Retina (tissue), 1 donor: ENCODE measurements around the gene NUP153.
"Not testable (repeated sequence)": the region's sequence is repeated elsewhere in the genome, so short reads cannot be mapped to it uniquely, and the experiment has no call there.

Source experiments
- DNase-seq: peaks from one replicate; pipeline ENCODE4 v3.0.0-alpha.2; 2016

The NUP153 gene

DNA sequence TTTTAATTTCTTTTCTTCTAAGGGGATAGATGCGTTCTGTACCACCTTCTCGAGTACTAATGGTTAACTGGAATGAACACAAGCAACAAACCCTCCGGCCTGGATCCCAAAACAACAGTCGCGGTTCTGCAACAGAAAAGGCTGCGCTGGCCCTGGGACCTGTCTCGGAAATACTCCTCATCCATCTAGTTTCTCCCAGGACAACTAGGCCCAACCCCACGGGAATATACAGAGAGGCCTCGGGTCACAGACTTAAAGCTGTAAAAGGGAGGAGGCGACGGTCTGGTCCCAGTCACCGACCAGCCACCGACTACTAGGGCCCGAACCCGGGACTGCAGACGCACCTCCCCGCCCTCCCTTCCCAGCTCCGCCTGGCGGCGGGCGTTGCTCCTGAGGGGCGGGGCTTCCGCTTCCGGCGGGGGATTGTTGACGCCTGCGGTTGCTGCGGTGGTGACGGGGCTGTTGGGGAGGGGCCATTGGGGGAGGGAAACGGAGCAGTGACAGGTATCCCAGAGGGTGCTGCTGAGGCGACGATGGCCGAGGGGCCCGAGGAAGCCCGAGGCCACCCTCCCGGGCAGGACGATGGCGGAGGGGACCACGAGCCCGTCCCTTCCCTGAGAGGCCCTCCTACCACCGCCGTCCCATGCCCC is 106.7 kb downstream of the NUP153 start, which contains the start of gene FAM8A1:
Gene FAM8A1, plus strand, starts transcription at position 426 of the 650 bp plus-strand sequence. Its CDS starts 108 bp downstream, at position 534.
- DNase-seq, result peak; percentile 93

DNA sequence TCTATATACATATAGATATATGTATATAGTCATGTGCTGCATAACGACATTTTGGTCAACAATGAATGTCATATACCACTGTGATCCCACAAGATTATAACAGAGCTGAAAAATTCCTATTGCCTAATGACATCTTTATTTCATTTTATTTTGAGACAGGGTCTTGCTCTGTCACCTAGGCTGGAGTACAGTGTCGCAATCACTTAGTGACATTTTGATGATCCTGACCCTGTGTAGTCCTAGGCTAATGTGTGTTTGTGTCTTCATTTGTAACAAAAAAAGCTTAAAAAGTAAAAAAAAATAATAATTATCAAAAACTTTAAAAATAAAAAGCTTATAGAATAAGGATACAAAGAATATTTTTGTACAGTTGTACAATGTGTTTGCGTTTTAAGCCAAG is 110.6 kb downstream of the NUP153 start:
- no peak for DNase-seq

DNA sequence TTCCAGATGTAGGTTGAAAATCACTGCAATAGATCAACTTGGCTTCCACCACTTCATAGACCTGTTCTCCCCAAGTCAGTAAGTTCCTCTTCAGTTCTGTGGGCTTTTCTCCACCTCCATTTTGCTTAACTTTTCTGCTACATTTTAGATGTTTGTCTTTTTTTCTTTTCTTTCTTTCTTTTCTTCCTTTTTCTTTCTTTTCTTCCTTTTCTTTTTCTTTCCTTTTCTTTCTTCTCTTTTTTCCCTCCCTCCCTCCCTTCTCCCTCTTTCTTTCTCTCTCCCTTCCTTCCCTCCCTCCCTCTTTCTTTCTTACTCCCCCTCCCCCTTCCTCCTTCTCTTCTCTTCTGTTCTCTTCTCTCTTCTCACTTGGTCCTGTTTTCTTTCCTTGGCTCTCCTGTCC is 113.5 kb downstream of the NUP153 start:
- DNase-seq, result no peak

DNA sequence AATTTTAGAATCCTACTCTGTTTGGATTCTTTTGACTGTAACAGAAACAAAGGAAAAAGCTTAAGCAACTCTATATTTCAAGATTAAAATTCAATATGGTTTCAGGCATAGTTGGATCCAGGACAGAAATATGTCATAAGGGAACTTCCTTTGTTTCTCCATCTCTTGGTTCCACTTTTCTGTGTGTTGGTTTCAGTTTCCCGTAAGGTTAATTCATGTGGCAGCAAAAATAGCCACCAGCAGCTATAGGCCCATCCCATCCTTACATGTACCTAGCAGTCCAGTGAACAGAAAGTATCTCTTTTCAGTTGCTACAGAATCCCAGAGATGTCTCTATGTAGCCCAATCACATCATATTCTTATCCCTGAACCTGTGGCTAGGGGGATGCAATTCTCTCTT is 115.4 kb downstream of the NUP153 start:
- DNase-seq, result no peak

DNA sequence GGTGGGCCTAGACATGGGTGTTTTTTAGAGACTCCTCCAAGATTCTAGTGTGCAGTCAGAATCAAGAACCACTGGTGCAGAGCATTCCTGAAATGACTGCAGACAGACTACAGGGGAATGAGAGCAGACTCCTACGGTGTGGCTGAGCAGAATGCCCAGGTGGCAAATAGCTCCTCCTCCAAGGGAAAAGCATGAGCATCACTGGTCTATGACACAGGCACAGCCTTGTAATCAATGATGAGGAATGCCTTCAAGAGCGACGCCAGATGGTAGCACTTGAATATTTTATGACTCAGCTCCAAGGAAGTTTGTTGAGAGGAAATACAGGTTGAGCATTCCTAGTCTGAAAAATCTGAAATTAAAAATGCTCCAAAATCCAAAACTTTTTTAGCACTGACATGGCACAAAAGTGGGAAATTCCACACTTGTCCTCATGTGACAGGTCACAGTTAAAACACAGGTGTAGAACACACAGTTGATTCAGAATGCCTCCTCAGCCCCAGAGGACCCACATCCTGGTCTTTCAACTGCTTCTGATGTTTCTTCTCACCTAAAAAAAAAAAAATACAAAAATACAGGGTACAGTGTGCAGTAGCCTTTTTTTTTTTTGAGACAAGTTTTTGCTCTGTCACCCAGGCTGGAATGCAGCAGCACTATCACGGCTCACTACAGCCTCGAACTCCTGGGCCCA is 117.2 kb downstream of the NUP153 start:
- peak; percentile 47 for DNase-seq

DNA sequence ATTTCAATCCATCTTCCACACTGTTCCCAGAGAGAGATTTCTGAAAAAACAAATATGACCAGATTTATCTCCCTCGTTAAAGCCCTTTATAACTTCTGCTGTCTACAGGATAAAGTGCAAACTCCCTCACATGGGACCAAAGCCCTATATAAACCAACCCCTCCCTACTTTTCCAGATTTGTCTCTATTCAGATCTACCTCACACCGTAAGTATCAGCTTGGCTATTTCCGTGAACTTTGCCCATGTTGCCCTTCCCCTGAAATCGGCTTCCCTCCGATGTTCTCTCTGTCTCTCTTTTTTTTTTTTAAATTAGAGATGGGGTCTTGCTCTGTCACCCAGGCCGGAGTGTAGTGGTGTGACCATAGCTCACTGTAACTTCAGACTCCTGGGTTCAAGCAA is 118.7 kb downstream of the NUP153 start:
- DNase-seq, result no peak

DNA sequence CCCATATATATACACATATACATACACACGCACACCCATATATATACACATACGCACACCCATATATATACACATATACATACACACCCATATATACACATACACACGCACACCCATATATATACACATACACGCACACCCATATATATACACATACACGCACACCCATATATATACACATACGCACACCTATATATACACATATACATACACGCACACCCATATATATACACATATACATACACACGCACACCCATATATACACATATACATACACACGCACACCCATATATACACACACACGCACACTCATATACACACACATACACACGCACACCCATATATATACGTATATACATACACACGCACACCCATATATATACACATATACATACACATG is 120.1 kb downstream of the NUP153 start:
- DNase-seq, result not testable (repeated sequence)

- DNase-seq, result no peak
Measured at GRCh38 chr6:17585766-17586490, 120.8 kb downstream of the NUP153 start.

GRCh38 chr6:17584241-17584803 is 122.4 kb downstream of the NUP153 start:
- peak; percentile 79 for DNase-seq

DNA sequence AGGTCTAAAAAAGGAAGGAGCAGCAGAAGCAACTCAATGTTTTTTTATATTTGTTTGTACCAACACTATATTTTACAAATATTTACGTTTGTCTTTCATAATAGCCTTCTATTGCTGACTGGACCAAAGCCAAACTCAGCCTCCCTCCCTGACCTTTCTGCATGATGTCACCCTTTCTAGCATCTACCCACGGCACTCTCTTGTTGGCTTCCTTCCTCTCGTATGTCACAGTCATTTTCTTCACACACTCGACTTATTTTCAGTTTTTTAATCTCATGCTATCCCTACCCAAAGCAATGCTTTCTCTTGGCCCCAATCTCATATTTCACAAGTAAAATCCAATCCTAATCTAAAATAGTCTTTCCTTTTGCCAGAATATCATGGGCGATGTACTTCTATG is 122.9 kb downstream of the NUP153 start:
- DNase-seq, result no peak

DNA sequence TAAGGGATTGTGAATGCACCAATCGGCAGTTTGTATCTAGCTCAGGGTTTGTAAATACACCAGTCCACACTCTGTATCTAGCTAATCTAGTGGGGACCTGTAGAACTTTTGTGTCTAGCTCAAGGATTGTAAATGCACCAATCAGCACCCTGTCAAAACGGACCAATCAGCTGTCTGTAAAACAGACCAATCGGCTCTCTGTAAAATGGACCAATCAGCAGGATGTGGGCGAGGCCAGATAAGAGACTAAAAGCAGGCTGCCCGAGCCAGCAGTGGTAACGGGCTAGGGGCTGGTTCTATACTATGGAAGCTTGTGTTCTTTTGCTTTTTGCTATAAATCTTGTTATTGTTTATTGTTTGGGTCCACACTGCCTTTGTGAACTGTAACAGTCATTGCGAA is 125.4 kb downstream of the NUP153 start:
- not testable (repeated sequence) for DNase-seq

- DNase-seq, result peak; percentile 85
Measured at GRCh38 chr6:17580518-17581048, 126.1 kb downstream of the NUP153 start.

- no peak for DNase-seq
Measured at GRCh38 chr6:17577059-17577458, 129.7 kb downstream of the NUP153 start.

GRCh38 chr6:17574866-17575560 is 131.7 kb downstream of the NUP153 start:
- DNase-seq, result no peak

GRCh38 chr6:17565399-17565798 is 141.3 kb downstream of the NUP153 start:
- no peak for DNase-seq
